ENCODE measurements around the gene TCF7L1.

Gene TCF7L1

DNA sequence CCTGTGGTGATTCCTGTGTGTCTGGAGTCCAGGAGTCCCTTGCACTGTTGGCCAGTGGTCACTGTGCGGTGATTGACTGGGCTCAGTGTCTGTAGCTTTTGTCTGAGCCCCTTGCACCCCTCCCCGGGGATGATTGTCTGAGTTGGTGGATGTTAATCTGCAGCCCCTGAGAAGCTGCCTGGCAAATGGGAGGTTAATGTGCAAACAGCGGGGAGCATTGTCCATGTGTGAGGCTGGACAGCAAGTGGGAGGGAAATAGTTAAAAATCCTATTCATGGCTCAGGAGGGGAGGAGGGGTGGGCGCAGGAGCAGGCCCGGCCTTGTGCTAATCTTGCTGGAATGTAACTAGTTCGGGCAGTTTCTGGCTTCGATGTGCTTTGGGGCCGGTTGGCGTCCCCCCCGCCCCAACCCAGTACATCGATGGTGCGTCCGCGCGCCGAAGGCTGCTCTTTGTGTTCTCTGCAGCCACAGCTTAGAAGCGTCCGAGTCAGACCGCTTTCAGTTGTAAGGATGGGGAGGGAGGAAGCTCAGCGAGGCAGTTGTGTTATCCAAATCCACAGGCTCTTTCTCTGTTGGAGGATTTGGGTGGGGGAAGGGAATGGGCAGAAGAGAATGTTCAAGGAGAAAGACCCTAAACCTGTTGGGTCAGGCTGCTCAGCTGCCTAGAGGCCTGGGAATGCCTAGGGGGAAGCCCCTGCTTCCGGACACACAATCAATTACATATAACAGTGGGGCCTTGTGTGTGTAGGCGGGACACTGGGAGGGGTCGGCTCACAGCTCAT, 122.8 kb downstream of the TCF7L1 start:
- H3K27ac ChIP-seq = 0 out of 22 replicates have a peak overlapping the region, but pooled peaks of 1 of the 11 experiments have one; percentile 32
- no peak overlapping the region for H3K4me3 ChIP-seq
- no peaks in the 10 kb centered on the region for H3K9me3 ChIP-seq (replicated peaks in 1 of 11)

GRCh38 chr2:85257359-85257969, 124.3 kb downstream of the TCF7L1 start:
- H3K4me2 ChIP-seq = peak overlapping the region in 10 of 11 experiments; percentile 9 to 87 (median 64); a peak in 19 of 22 replicates
- H3K9ac ChIP-seq = no peak overlapping the region
- H3K4me3 ChIP-seq = no peak overlapping the region
- H3K27ac ChIP-seq = no peak overlapping the region; a peak in 1 of 22 replicates
- H3K4me1 ChIP-seq = peaks cover 19 to 58% (median 47%) of the 10 kb centered on the region in 10 experiments
- H4K20me1 ChIP-seq = 0 out of 22 replicates have a peak, but pooled peaks cover 0 to 6% (median 0%) of the 10 kb centered on the region in 11 experiments
- TF ChIP-seq Cebpa-rat (IDR thresholded peaks at IDR 0.05) = no peak
- H3K27me3 ChIP-seq = no peaks in the 10 kb centered on the region
- no peaks in the 10 kb centered on the region for H3K9me3 ChIP-seq (replicated peaks in 1 of 11)
- no peaks in the 10 kb centered on the region for H3K36me3 ChIP-seq

More for the DNA sequence above, 122.8 kb downstream of the TCF7L1 start:
- Histone ChIP-seq H3K9ac (peak overlapping the region in 5 of 11 experiments; percentile 4 to 54 (median 20); a peak in 4 of 22 replicates), H3K27me3 (no peaks in the 10 kb centered on the region), H4K20me1 (0 out of 22 replicates have a peak, but pooled peaks cover 0 to 6% (median 0%) of the 10 kb centered on the region in 11 experiments), H3K4me1 (peaks cover 19 to 62% (median 49%) of the 10 kb centered on the region in 10 experiments), H3K4me2 (peak overlapping the region; percentile 54 to 93 (median 79)), H3K36me3 (no peaks in the 10 kb centered on the region)
- TF ChIP-seq Cebpa-rat (IDR thresholded peaks at IDR 0.05) = no peak

DNA sequence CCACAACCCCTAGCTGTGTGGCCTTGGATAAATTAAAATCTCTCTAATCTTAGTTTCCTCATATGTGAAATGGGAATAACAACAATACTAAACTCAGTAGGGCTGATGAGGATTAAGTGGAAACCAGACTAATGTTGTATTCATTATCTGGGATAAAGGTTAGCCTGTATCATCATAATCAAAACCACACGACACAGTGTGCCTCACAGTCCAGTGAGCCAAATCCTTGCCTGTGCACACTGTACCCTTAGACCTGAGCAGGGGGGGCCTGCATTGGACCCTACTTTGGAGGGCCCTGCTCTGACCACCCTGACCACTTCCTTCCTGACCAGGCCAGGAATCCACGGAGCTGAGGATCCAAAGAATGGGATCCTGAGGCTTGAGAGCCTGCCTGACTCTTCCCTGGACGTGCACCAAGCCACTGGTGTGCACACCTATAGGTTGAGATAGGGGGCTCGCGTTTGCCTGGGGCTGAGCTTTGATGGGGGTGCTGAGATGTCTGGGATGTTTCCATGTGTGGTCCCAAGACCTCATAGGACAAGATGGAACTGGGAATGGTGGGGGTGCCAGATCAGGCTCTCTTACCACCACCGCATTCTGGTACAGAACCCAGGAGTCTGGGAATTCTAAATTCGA, 124.9 kb downstream of the TCF7L1 start:
- no peaks in the 10 kb centered on the region for H3K9me3 ChIP-seq (replicated peaks in 1 of 11)
- H3K27me3 ChIP-seq = no peaks in the 10 kb centered on the region
- H3K4me1 ChIP-seq = peaks cover 19 to 52% (median 42%) of the 10 kb centered on the region in 10 experiments
- no peak for TF ChIP-seq Cebpa-rat (IDR thresholded peaks at IDR 0.05)
- H3K4me2 ChIP-seq = peak overlapping the region in 10 of 11 experiments; percentile 9 to 87 (median 64); a peak in 17 of 22 replicates
- no peaks in the 10 kb centered on the region for H3K36me3 ChIP-seq
- H3K27ac ChIP-seq = no peak overlapping the region
- 0 out of 22 replicates have a peak, but pooled peaks cover 0 to 6% (median 0%) of the 10 kb centered on the region in 11 experiments for H4K20me1 ChIP-seq
- H3K9ac ChIP-seq = no peak overlapping the region
- H3K4me3 ChIP-seq = no peak overlapping the region

DNA sequence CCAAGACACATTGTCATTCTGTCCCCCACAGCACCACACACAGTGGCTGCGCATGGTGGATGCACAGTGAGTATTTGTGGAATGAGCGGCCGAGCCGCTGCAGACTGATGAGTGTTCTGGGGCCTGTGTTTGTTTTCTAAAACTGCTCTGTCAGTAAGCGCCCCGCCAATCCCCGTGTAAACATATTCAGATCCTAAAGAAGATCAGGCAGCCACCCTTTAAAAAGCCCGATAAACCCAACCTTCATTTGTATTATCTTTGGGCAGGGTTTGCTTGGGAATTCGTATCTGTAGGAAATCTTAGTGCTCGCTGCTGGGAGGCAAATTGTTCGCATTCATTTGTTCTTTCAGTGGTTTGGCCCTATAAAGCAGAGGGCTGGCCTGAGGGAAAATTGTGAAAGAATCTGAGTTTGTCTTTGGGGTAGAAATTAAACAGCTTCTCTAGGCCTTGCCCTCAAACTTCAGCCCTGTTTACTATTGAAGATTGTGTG, 126.0 kb downstream of the TCF7L1 start:
- no peak for TF ChIP-seq Cebpa-rat (IDR thresholded peaks at IDR 0.05)
- H3K27me3 ChIP-seq = no peaks in the 10 kb centered on the region
- H3K4me2 ChIP-seq = no peak overlapping the region
- H3K9me3 ChIP-seq (replicated peaks in 1 of 11) = no peaks in the 10 kb centered on the region
- H3K4me3 ChIP-seq = no peak overlapping the region
- no peak overlapping the region for H3K27ac ChIP-seq
- H3K9ac ChIP-seq = no peak overlapping the region
- H3K36me3 ChIP-seq = no peaks in the 10 kb centered on the region
- H4K20me1 ChIP-seq = 0 out of 22 replicates have a peak, but pooled peaks cover 0 to 6% (median 0%) of the 10 kb centered on the region in 11 experiments
- H3K4me1 ChIP-seq = peaks cover 19 to 43% (median 39%) of the 10 kb centered on the region in 10 experiments

DNA sequence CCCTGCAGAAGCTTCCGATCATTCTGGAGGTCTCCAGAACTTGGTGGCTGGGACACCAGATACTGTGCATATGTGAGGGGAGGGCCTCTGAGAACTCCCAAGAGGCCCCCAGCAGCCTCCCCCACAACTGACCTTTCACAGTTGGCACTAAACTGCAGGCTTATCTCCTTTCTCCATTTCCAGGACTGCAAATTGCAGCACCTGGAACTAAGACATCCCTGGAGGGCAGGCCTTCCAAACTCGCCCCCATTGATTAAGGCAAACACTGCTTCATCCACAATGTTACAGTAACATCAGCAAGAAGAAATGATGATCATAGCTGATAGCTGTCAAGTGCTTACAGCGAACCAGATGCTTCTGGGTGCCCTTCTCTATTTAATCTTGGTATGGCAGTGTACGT, 126.7 kb downstream of the TCF7L1 start:
- TF ChIP-seq Cebpa-rat (IDR thresholded peaks at IDR 0.05) = no peak
- H3K36me3 ChIP-seq = no peaks in the 10 kb centered on the region
- H4K20me1 ChIP-seq = 0 out of 22 replicates have a peak, but pooled peaks cover 0 to 6% (median 0%) of the 10 kb centered on the region in 11 experiments
- H3K27me3 ChIP-seq = no peaks in the 10 kb centered on the region
- no peak overlapping the region for H3K4me3 ChIP-seq
- H3K9me3 ChIP-seq (replicated peaks in 1 of 11) = no peaks in the 10 kb centered on the region
- H3K4me1 ChIP-seq = peaks cover 19 to 36% (median 32%) of the 10 kb centered on the region in 10 experiments
- H3K27ac ChIP-seq = no peak overlapping the region
- H3K4me2 ChIP-seq = no peak overlapping the region
- no peak overlapping the region for H3K9ac ChIP-seq

DNA sequence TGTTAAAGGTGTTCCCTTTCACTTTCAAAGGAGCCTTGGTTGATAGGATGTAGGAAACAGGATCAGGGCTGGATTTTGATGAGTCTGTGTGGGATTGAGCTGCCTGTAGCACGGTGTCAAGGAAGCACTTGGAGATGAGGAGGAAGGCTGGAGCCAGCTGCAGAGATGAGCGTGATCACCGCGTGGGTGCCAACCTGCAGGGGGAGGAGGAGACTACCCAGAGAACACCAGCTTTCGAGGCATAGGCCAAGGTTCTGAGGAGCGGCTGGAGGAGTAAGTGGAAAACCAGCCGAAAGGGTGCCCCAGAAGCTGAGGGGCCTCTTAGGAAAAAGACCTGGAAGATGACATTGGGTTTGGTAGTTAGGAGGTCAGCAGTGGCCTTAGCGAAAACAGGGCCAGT, 130.4 kb downstream of the TCF7L1 start:
- Histone ChIP-seq H3K36me3 (no peaks in the 10 kb centered on the region), H3K27me3 (no peaks in the 10 kb centered on the region), H3K27ac (no peak overlapping the region), H3K9me3 (replicated peaks in 1 of 11) (no peaks in the 10 kb centered on the region), H3K4me1 (no peaks in the 10 kb centered on the region), H4K20me1 (no peaks in the 10 kb centered on the region), H3K9ac (no peak overlapping the region), H3K4me3 (no peak overlapping the region), H3K4me2 (no peak overlapping the region)
- no peak for TF ChIP-seq Cebpa-rat (IDR thresholded peaks at IDR 0.05)

DNA sequence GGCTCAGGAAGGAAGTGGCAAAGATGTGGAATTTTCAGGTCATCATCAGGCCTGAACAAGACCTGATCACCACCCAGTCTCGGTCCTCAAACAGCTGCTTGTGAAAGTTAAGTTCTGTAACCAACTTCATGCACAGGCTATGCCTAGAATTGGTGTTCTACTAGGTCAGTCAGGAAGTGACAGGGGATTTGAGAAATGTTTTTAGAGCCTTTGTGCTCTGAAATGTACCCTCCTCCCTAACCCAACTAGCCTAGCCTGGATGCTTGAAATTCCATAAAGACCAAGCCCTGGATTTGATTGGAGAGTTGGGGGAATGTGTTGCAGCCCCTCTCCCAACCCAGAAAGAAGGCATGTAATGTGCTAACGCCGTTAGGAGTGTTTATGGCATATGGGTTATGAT, 131.3 kb downstream of the TCF7L1 start:
- Histone ChIP-seq H3K9ac (no peak overlapping the region), H4K20me1 (no peaks in the 10 kb centered on the region), H3K4me3 (no peak overlapping the region), H3K9me3 (replicated peaks in 1 of 11) (no peaks in the 10 kb centered on the region), H3K36me3 (no peaks in the 10 kb centered on the region), H3K27me3 (no peaks in the 10 kb centered on the region), H3K4me1 (no peaks in the 10 kb centered on the region), H3K27ac (no peak overlapping the region), H3K4me2 (no peak overlapping the region)
- no peak for TF ChIP-seq Cebpa-rat (IDR thresholded peaks at IDR 0.05)

DNA sequence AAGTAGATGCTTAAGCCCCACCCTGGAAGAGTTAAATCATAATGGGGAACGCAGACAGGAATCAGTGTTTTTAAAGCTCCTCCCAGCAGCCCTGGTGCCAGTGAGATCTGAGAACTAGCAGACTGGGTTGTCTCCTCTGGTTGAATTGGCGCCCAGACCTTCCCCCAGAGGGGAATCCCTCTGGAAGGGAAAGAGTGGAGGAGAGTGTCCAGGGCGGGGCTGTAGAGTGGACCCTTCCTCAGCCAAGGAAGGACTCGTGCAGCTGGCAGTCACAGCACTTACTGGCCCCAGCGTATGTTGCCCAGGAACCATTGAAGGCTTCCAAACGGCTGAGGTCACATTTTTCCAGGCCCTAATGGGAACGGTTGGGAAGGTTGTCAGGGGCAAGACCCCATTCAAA, 132.1 kb downstream of the TCF7L1 start:
- Histone ChIP-seq H3K4me2 (no peak overlapping the region), H3K36me3 (no peaks in the 10 kb centered on the region), H3K4me1 (no peaks in the 10 kb centered on the region), H4K20me1 (no peaks in the 10 kb centered on the region), H3K4me3 (no peak overlapping the region), H3K27me3 (no peaks in the 10 kb centered on the region), H3K27ac (no peak overlapping the region), H3K9me3 (replicated peaks in 1 of 11) (no peaks in the 10 kb centered on the region), H3K9ac (no peak overlapping the region)
- TF ChIP-seq Cebpa-rat (IDR thresholded peaks at IDR 0.05) = no peak
